Measurements from ENCODE around the gene NPLOC4.

GRCh38 chr17:81655378-81656117, 18.6 kb upstream of the NPLOC4 start:
- no peak for TF ChIP-seq ZBTB33 (IDR thresholded peaks at IDR 0.05)
- no peak for TF ChIP-seq CTCF (IDR thresholded peaks at IDR 0.05; ENCODE audit: low read depth, low read length, missing input control)
- no peak for TF ChIP-seq REST (IDR thresholded peaks at IDR 0.05)
- no peak for TF ChIP-seq GABPA (IDR thresholded peaks at IDR 0.05 in 1 of 2, conservative IDR thresholded peaks at IDR 0.05 in 1 of 2)
- TF ChIP-seq SP1 (IDR thresholded peaks at IDR 0.05) = no peak
